Germinal center (tissue), 1 donor: Measurements from ENCODE around the gene DPYSL5.
"Not testable (repeated sequence)": the region's sequence is repeated elsewhere in the genome, so short reads cannot be mapped to it uniquely, and the experiment has no call there.

ENCODE experiments used
- DNase-seq: peaks from one replicate; pipeline ENCODE4 v3.0.0; 2012; ENCODE audit warnings: mixed read lengths, low spot score

DPYSL5 gene, protein sequence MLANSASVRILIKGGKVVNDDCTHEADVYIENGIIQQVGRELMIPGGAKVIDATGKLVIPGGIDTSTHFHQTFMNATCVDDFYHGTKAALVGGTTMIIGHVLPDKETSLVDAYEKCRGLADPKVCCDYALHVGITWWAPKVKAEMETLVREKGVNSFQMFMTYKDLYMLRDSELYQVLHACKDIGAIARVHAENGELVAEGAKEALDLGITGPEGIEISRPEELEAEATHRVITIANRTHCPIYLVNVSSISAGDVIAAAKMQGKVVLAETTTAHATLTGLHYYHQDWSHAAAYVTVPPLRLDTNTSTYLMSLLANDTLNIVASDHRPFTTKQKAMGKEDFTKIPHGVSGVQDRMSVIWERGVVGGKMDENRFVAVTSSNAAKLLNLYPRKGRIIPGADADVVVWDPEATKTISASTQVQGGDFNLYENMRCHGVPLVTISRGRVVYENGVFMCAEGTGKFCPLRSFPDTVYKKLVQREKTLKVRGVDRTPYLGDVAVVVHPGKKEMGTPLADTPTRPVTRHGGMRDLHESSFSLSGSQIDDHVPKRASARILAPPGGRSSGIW

GRCh38 chr2:26847655-26848335, at the start of gene DPYSL5:
TSS of gene DPYSL5 (plus strand) at chr2:26848132. CDS start at chr2:26898500, 50,368 bp downstream.
- peak; percentile 35 for DNase-seq

DNA sequence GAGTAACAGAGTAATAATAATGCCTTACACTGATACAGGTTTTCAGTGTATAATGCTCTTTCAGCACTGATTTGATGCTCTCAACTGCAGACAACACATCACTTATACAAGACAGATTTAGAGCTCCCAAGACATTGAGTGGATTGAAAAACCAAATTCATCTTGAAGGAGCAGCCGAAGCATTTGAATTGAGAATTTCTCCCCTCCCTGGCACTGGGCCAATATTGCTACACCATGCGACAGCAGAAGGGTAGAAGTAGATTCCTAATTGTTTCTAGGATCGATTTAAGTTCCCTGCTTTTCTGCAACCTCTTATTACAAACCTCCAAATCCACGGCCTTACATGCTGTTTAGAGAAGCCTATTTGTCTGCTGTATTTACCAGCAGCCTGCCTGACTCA, 46.6 kb upstream of the DPYSL5 start:
- no peak for DNase-seq

DNA sequence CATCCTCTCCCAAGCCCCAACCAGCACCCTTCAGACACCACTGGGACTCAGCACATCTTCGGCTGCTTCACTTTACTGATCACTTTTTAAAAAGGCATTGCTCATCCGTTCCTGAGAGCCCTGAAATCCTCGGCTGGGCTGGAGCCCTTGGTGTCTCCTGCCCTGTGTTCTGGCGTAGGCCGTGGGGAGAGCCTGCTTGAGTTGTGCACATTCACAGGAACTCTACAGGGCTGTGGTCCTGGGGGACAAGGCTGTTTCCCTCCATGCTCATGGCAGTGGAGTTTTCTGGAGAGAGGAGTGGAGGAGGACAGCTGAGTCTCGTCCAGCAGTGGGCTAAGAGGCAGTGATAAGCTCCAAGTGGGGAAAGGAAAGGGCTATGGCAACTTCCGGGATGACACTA, 46.1 kb upstream of the DPYSL5 start:
- DNase-seq = no peak

DNA sequence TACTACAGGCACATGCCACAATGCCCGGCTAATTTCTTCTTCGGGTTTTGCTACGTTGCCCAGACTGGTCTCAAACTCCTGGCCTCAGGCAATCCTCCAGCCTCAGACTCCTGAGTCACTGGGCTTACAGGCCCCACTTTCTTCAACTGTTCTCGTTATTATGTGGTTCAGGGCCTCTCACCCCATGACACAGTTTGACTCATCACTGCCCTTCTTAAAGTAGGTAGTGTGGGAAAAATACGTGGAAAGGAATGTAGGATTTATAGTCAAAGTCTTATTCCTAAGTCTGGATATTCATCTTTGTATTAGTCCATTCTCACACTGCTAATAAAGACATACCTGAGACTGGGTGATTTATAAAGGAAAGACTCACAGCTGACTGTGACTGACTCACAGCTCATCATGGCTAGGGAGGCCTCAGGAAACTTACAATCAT, 42.7 kb upstream of the DPYSL5 start:
- DNase-seq = no peak

DNA sequence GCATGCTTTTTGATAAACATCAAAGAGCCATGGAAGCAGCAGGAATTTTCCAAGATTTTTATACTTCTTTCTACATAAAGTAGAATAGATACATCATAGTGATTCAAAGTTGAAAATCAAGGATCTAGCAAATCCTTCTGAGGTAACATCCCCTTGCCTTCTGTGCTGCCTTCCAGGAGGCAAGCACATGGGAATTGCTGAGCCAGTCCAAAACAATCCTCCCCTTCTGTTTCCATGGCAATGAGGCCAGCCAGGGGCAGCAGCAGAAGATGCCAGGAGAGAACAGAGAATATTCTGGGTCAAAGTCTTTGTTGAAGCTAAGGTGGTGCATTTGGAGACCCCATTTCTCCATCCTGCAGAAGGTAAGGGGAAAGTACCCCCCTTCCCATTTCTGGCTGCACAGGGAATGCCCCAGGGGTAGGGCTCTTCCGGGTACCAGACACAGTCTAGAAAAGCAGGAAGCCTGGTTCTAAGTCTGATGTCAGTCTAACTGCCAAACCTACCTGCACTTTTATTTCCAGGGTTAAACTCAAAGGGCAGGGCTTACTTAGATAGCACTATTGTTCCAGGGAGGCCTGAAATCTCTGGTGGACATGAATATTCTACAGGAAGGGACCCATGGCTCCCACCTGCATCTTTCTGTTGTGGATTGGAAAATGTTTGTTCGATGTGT, 40.0 kb upstream of the DPYSL5 start:
- no peak for DNase-seq

- no peak for DNase-seq
These were observed 38.7 kb upstream of the DPYSL5 start for GRCh38 chr2:26809211-26809610.

DNA sequence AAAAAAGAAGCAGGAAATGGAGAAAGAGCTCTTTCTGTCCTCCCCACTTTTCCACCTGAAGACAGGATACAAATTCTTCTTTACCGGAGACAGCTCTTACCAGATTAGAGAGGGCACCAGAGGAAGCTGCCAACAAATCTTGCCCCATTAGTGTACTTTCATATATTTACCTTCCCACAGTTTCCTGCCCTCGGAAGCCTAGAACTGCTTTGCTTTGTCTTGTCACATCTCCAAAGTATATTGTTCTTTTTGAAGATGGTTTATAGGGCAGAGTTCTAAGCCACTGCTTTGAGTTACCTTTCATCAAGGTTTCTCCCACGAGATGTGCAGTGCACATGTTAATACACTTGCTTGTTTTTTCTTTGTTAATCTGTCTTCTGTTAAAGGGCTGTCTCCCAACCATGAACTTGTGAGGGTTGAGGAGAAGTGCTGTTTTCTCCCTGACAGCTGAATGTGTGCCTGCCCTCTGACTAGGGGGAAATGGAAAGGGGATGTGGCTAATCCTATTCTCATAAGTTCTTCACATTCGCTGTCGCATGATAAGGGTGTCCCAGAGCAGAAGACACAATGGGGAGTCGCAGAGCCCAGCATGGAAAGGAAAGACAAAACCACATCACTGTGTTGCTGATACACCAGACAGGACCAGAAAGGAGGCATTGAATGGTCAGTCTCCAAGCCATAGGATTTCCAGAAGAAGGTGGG, 37.9 kb upstream of the DPYSL5 start:
- DNase-seq = no peak

GRCh38 chr2:26811261-26811660, 36.7 kb upstream of the DPYSL5 start:
- no peak for DNase-seq

- DNase-seq = no peak
These were observed 35.9 kb upstream of the DPYSL5 start for GRCh38 chr2:26811791-26812694.

DNA sequence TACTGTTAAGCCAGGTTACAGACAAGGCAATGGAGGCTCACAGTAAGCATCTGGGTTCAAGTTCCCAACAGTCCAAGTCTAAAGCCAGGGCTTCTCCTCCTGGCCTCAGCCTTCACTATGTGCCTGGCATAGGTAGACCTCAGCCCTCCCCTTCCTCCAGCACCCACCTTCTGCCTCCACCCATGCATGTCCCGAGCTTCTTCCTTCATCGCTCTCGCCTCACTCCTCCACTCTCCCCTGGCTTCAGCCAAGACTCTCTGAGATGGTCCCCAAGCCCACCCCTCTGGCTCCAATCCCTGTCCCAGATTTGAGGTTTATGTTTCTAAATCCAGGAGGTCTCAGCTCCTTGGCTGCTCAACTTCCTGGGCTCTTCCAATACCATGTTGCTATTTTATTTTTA, 35.2 kb upstream of the DPYSL5 start:
- DNase-seq = no peak

- DNase-seq = not testable (repeated sequence)
These were observed 33.7 kb upstream of the DPYSL5 start for GRCh38 chr2:26814072-26814765.

GRCh38 chr2:26816893-26817292, 31.0 kb upstream of the DPYSL5 start:
- no peak for DNase-seq

DNA sequence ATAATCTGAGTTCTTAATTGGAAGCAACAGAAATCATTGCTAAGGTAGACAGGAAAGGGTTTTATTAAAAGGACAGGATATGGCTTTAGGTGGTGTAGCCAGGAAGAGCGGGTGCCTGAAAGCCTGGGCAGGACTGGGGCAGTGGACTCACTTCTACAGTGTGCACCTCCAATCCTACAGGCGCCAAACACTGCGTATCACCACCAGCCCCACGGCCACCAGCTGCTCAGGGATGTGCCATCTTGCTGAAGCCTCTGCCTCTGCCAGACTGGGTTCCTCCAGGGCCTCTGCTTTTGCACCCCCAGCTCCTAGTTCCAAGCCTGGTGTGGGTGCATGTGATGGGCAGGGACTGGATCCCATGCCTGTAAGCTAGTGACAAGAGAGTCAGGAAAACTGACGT, 29.7 kb upstream of the DPYSL5 start:
- DNase-seq = no peak

DNA sequence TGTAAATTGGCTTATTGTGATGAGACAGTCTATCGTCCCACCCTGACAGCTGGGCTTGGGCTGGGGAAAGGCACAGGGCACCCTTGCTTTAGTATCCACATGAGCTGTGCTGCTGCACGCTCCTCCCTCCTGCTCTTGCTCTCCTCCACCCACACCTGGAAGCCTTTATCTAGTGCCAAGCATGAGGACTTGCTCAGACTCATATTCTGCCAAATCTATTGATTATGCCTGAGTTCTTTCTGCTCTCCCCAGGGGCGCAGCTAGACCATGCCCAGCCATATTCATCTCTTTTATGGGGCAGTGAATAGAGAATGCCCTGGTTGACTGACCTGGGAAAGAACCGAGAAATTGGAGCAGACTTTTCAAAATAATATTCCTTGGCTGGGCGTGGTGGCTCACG, 29.0 kb upstream of the DPYSL5 start:
- DNase-seq = no peak

- DNase-seq = no peak
These were observed 27.0 kb upstream of the DPYSL5 start for GRCh38 chr2:26820932-26821331.

GRCh38 chr2:26822877-26823276, 25.1 kb upstream of the DPYSL5 start:
- no peak for DNase-seq

DNA sequence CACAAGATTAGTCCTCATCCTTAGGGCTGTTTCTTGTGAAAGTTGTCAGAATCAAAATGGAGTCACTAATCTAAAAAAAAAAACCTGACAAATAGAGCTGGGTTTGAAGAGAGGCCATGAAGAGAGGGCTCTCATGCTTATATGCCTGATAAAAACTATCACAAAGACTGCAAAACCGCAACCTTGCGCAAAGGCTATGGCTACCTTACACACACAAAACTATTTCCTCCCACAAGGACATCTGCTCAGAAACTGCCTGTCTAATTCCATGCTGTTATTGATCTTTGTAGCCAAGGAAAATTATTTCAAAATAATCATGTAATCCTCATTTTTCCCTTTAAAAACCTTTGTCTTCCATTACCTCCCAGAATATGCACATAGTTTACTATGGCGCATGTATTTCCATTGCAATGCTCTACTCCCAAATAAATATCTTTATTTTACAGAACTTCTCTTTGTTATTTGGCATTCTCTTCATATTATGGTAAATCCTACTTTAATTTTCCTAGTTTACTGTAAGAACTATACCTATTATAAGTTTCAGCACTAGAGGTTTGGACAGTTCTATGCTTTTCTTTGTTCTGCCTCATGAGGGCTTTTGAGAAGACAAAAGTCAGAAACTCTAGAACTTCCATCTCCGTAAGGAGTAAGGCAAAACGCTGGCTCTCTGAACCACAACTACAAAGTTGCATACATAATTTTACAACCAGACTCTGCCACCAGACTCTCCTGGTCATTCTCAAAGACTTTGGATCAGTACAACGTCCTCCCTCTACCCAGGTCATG, 9.6 kb upstream of the DPYSL5 start:
- DNase-seq = no peak

DNA sequence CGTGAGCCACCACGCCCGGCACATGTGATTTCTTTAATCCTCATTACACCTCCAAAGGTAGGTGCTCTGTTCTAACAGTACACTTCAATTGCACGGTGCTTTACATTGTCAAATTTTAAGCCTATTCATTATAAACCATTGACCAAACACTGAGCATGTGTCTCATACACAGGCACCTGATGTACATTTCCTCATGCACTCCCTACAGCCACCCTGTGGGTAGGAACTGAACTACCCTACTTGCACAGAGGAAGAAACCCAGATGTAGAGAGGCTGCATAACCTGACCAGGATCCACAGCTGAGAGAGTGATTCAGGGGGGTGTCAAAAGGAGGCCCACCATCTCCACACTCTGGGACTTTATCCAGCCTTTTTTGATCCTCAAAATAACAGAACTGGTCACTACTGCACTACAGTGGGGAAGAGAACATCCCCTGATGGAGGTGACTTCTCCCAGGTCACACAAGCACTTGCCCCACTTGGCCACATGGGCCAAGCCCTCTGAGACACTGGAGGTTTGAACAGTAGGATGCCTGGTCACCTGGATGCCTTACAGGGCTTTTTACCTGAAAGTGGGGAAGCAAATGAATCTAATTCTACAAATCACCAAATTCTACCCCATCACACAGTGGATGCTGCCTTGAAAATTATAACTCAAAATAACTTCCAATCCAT, 6.9 kb upstream of the DPYSL5 start:
- no peak for DNase-seq

DNA sequence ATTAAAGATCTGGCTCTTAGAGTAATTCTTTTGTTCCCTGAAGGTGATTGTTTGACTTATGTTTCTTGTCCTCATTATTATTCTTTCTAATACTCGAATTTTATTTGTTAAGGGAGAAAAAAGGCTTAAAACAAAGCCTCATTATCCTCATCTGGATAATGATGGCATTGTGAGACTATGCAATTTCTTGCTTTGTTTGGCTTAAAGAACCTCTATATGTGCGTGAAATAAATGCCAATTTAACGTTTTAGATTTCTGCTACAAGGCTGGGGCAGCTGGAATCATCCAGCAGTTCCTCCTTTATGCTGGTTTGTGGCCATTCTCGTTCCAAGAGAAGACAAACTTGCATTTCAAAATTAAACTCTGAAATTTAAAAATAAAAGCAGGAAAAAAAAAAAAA, 4.9 kb upstream of the DPYSL5 start:
- no peak for DNase-seq
